NCI-H524 (cell line): Measurements from ENCODE around the gene CALB2.

Experiments
- DNase-seq, 2 experiments: peaks; one replicate each; lab custom pipeline; 2025; lab: John Stamatoyannopoulos, UW

The CALB2 gene

DNA sequence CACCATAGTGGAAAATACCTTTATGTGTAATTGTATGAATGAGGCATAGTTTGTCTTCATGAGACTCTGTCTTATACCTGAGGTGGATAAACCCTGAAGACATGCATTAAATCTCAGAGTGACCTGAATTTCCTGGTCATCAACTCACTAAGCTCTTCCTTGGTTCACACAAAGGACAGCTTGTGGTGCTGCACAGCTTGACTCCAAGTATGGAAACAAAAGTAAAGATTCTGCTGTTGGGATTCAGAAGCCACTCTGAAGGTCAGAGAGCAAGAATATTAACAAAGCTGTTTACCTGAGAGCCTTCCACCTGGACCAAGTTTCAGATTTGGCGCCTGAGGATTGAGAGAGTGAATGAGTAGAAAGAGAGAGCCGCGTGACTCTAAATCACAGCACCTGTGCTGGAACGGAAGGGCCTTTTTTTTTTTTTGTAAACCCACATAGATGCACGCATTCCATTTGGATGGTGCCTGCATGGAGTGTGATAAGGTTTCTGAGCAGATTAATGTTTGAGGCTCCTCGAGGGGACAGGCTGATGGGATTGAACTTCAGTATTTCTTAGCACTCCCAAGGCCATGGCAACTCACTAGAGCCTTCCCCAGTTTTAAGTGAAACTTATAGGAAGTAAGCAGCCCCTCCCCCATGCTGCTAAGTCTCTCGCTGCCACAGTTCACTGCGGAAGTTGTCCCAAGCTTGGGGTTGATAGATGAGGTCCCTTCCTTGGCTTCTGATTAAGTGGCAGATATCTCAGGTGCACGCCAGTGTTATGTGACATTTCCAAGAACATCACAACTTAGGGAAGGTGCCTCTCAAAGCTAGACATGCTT lies 28.7 kb downstream of the CALB2 start:
- no peak for DNase-seq

DNA sequence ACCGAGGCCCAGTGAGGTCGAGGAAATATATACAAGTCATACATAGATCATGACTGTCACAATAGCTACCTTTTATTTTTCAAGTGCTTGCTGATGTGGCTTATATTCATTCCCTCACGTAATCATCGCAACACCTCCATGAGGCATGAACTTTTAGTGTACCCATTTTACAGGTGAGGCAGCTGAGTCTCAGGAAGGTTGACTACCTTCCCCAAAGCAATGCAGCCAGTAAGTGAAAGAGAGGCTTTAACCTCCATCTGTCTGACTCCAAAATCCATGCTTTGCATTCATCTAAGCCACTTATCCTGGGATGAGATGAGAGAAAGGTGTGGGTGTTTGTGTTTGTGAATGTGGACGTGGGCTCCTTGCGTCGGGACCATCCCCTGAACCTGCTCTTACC lies 30.8 kb downstream of the CALB2 start:
- DNase-seq, result no peak

DNA sequence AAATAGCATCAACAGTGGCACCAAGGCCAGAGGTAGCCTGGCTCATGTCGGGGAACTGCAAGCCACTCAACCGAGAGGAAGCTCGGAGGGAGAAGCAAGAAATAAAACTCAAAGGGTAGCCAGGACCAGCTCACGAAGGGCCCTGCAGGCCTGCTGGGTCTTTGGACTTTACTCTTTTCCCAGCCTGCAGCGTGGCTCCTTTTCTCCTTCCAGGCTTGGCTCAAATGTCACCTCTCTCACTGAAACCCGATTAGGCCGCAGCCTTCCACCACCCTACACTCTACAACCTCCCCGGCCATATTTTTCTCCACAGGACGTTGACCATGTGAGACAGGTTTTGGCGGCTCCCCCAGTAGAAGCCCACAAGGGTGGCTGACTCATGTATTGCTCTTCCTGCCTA lies 38.1 kb downstream of the CALB2 start:
- no peak for DNase-seq

DNA sequence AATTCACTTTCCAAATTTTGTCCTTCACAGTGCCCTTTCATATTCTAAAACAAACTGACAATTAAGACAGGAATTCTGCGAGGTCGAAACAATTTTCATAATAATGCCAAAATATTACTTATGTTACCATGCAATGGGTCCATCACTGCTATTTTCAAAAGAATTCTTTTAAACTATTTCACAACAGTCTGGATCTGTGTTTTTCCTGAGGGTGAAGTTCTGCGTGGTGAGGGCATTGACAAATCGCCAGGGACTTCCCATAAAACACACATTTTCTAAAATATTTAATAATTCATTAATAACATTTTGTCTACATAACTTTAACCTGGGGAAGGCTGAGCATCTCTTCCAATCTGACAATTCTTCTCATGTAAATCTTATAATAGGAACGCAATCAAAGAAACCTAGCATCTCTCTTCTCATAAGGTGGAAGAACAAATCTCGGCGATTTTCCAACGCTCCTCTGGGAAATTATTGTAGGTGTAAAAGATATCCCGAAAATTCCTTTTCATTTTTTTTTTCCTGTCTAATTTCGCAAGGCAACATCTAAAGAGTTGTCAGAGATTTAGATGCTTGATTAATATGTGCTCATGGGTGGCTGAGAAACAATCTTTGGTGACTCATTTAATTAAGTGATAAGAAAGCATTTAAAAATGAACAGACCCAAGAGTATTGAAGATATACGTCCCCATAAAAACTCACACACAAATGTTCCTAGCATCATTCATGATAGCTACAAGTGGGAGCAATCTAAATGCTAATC lies 41.5 kb downstream of the CALB2 start:
- no peak for DNase-seq

DNA sequence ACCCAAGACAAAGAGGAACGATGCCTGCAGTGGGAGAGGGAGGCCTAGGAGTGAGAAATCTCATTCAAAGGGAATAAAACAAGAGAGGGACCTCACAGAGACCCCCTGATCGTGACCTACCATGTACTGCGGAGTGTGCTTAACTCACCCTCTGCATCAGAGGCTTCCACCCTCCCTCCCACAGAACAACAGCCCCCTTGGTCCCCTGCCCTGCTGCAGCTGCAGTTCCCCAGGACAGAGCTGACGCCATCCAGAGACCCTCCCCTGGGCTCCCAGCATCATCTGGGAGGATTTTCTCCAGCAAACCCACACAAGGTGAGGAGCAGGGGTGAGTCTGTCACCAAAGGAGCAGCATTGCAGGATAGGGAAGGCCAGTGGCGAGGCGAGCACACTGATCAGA lies 43.5 kb downstream of the CALB2 start:
- no peak for DNase-seq

DNA sequence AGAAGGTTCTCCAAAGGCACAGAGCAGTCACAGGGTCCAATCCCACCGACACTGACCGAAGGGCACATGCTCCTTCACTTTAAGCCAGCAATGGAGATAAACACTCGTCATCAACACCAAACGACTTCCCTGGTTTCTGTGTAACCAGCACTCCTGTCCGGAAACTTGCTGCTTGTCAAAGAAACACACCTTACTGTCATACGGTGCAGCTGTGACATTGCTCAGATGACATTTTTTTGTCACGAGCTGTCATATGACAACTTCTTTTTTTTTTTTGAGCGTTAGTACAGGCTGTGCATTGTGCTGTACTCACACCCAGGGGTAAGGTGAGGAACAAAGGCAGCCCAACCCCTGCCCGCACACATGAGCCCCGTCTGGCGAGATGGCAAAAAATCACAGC lies 44.2 kb downstream of the CALB2 start:
- DNase-seq, result no peak

DNA sequence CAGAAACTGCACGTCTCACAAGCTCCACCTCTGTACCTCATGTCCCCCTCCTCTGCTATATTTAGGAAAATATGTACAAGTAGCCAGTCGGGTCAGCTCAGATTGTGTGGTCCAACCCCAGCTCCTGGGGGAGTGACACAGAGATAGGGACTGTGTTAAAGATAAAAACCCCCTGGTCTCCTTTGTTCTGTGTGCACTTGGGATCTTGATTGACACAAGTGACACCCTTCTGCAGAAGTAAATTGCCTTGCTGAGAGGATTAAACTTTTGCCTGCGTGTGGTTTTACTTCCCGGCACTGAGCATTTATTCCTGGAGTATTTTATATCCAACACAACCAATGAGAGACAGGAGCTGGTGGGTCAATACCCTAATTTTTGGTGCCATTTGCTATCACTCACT lies 45.8 kb downstream of the CALB2 start:
- DNase-seq, result no peak

DNA sequence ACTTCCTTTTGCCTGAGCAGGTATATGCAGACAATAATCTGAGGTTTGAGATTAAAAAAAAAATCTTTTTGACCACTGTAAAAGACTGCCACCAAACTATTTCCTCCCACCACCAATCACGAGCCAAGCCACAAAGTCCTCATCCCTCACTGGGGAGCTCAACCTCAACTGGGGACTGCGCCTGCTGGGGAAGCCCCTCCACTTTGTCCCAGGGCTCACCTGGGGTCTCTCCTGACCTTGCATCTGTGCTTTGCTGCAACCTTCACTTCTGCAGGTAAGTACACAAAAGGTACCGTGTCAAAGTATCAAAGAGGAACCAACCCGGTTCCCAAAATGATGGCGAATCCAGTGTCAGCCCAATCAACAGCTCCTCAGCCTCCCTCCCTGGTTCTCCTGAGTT lies 47.8 kb downstream of the CALB2 start:
- DNase-seq, result no peak

DNA sequence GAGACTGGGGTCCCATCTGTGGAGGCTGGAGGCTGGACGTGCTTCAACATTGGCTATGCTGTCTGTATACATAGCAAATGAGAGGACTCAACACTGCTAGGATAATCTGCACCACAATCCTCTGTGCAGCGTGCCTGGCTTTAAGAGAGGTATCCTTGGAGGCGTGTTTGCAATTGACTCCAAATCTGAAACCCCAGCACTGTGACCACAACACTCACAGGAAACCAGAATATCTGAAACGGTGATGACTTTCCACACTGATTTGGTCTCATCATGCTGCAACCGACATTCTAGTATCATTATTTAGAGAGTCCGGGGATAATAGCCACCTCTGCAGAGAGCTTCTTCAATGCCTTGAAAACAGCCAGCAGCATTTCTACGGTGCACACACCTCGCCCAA lies 48.2 kb downstream of the CALB2 start:
- DNase-seq, result no peak

DNA sequence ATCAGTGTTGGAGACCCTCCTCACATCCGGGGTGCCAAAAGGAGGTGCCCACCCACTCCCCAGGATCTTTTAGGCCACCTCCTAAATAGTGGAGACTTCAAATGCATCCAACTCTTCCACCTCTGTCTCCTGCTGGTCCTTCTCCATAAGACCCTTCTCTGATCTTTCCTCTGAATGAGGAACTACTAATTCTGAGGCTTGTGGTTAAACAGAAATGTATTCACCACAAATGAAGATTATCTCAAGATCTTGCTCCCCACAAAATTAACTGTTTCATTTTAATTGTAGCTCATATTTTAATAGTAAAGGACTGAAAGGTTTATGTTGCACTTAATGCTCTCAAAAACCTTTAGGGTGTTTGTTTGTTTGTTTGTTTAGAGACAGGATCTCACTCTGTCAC lies 49.2 kb downstream of the CALB2 start:
- no peak for DNase-seq

DNA sequence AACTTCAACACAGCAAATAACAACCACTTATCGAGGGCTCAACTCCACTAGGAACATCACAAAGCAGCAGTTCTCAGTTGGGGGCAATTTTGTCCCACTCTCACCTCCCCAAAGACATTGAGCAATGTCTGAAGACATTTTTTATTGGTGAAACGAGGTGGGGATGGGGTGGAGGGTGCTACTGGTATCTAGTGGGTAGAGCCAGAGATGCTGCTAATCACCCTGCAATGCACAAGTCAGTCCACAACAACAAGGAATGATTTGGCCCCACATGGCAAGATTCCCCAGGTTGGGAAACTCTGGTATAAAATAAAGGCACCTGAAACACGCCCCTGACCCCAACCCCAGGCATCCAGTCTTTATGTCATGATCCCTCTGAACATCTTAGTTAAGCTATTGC lies 50.0 kb downstream of the CALB2 start:
- no peak for DNase-seq

DNA sequence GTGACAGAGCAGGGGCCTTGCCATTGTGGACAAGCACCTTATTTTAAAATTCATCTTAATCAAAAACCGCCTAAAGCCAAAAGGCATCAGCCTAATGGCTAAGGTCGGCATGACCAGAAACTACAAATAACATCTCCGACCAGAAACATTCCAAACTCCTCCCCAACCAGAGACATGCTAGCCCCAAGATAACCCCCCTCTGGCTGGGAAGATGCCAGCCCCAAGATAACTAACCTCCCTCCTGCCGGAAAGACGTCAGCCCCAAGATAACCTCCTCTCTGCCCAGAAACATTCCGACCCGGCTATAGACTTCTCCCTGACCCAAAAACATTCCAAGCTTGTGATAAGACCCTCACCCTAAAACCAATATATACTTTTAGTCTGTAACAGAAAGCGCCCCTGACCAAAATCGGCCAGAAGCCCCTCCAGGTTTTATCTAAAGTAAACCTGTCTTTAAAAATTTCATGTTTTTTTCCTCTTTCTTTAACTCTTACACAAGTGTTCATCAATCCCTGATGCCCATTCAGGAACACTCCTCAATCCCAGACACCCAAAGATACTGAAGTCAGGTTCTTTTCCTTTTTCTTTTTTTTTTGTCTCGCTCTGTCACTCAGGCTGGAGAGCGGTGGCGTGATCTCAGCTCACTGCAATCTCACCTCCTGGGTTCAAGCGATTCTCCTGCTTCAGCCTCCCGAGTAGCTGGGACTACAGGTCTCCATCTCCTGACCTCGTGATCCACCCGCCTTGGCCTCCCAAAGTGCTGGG lies 50.7 kb downstream of the CALB2 start:
- no peak for DNase-seq

DNA sequence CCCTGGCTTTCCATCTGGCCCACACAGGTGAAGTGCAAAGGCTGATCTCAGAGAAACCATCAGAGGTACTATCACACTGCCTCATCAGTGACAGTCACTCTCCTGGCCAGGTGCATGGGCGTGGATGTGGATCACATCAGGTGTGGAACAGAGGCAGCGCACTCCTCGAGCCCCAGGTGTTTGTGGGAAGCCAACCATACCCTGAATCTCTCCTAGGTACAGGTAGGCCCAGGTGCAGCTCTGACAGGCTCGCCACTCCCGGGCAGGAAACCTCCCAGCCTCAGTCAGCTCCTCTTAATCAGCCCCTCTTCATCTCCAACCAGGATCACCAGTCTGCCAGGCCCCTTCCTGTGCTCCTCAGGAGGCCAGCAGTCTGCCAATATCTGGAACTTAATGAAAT lies 51.6 kb downstream of the CALB2 start:
- DNase-seq, result no peak

DNA sequence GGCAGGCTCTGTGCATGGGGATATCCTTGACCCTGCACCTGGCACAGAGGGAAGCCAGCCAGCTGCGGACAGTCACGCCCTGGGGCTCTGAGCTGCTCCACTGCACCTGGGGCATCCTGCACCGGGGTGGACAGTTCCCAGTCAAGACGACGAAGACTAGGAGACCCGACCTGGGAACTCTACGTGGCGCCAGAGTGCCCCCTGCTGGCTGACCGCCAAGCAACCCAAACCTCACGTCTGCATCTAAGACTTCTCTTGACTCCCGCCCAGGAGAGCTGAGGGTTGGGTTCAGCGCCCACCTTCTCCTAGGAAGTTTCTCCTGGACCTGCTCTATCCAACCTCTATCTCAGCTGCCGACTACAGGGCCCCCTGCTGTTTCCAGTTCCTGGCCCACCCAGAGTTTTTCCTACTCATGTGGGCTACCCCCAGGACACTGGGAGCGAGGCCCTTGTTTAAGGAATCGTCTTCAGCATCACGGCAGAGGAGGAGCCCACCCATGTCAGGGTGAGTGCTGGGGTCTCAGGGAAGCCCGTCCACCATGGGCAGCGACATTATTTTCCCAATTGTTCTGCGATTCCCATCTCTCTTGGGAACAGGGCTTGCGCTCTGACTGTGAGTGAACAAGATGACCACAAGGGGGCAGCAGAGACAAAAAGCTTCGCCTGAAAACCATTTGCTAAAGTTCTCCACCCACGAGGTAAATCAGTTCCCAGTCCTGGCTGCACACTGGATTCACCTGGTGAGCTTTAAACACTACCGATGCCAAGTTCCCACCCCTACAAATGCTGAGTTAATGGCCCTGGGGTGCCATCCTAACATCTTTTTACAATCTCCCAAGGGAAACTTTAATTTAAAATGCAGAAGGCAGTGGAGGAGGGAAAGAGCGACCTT lies 54.0 kb downstream of the CALB2 start:
- DNase-seq, result peak; percentile 82 to 85

DNA sequence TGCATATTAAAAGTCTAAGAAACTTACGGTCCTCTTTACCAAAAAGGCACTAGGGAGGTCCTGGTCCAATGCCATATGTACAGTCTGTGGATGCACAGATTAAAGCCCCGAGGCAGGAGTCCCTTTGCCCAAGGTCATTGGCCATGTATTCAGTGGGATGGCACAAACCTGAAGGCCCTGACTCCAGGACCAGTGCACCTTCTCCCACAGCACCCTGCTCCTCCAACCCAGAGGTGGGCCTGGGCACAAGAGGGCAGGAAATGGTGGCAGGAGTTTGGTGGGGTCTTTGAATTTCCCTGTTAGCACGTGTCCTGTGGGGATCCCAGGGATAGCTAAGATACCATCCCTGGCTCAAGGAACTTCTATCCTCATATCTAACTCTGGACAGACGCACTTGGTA lies 54.8 kb downstream of the CALB2 start:
- no peak for DNase-seq

DNA sequence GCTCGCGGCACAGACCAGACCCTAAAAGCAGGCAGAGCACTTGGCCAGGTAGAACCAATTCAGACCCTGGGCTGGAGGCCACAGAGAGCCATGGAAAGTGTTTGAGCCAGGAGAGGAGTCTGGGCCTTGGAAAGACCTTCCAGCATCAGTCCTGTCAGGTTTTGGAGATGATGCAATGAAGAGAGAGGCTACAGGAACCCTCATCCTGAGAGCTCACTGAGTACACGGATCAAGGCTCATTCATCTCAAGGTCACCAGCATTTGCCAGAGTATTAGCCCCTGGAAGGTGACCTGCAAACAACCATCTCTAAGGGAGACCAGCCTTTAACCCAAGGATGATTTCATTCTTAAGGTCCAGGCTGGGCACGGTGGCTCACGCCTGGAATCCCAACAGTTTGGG lies 55.5 kb downstream of the CALB2 start:
- DNase-seq, result no peak

DNA sequence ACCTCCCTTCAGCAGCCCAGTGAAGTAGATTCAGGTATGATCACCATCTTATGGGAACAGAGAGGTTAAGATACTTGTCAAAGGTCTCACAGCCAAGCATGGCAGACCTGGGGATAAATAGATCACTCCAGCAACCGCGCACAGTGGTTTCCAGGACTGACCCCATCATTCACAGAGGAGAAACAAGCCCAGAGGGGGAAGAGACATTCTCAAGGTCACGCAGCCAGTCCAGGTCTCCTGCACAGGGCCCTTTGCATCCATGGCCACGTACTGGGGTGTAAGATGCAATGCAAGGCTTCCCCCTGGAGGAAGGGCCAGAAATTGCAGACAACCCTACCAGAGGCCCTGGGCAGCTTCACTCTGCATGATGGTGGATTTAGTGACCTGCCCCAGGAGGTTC lies 63.4 kb downstream of the CALB2 start:
- DNase-seq, result peak in 1 of 2 experiments; percentile 19

DNA sequence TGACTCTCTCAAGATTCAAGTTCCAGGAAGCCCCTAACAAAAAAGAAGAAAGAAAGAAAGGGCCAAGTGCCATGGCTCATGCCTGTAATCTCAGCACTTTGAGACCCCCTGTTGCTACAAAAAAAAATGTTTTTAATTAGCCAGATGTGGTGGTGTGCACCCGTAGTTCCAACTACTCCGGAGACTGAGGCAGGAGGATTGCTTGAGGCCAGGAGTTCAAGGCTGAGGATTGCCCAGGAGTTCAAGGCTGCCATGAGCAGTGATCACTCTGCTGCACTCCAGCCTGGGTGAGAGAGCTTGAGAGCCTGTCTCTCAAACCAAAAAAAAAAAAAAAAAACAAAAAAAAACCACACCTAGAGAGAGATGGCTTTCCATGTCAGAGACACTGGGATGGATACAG lies 64.5 kb downstream of the CALB2 start:
- no peak for DNase-seq

DNA sequence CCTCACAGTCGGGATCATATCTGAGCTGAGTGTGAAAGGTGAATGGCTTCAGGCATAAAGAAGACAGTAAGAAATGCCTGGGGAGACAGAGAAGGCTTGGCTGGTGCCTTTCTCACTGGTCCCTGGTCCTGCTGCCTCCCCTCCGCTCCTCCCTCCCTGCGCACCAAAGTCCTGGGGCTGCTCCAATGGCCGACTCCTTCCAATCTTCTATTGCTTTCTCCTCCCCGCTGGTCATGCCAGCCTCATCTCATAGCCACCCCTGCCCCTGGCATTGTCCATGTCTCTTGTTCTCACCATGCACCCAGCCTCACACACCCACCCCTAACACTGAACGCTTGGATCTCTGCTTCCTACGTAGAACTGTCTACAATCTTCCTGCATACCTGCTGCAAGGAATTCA lies 65.3 kb downstream of the CALB2 start:
- DNase-seq, result no peak

DNA sequence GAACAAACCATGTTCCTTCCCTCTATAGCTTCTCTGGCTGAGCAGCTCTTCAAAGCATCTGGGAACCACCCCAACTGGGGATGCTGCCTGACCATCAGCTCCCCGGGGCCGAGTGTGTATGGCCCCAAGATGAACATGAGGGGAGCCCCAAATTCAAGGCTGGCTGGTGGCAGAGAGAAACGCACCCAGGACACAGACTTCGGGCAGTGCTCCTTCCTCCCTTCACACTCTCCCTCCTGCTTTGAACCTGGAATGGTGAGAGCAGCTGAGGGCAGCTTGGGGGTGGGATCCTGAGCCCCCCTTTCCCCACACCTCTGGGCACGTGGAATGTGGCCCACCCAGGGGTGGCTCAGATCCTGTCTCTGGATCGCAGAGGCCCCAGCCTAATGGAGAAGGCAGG lies 66.1 kb downstream of the CALB2 start:
- DNase-seq, result no peak

DNA sequence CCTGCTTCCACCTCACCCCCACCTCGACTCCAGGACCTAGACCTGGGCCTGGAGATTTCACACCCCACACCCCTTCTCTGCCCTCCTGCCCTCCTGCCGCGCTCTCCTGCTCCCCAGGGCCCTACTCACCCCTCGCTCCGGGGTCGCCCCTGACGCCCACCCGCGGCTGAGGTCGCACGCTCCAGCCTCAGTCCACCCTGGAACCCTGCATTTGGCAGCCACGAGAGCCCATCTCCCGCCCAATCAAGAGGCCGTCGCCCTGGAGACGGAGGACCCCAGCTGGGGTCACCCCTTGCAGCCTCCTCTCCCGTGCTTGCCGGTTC lies 67.2 kb downstream of the CALB2 start:
- DNase-seq, result no peak
